HL-60/S4 (cell line): Measurements from ENCODE around the gene VSIR.

Experiments
- in situ Hi-C: fragments of 300-500 bp; cut with MboI; formaldehyde crosslinking; loops from 2 replicates; pipeline ENCODE4 v1.14.3; 2022; ENCODE audit warnings: low sequenced_read_pairs

VSIR gene

GRCh38 chr10:71698737-71699136, 74.6 kb downstream of the VSIR start:
- in situ Hi-C loops: no loop called here

GRCh38 chr10:71697938-71698709, 75.2 kb downstream of the VSIR start:
- in situ Hi-C loops: no loop called here
